Keratinocyte (primary cell): ENCODE data around the gene MAP6D1.

Experiments used
- EZH2 ChIP-seq: IDR thresholded peaks from one replicate; pipeline ENCODE4 v1.6.1; 2012; ENCODE audit warnings: inconsistent platforms, mild to moderate bottlenecking, low read length, moderate library complexity
- TF ChIP-seq, protein P1 (sequence below), 3 experiments: IDR thresholded peaks in 1 of 3; conservative IDR thresholded peaks in 1 of 3; optimal IDR thresholded peaks in 1 of 3; 2 replicates in 2 of 3; 3 replicates in 1 of 3; pipeline versions ENCODE3 to v1.5.1; 2011; ENCODE audit warnings: low read length in 3 of 3, mild to moderate bottlenecking in 3 of 3, moderate library complexity in 2 of 3, control low read depth in 1 of 3, inconsistent platforms in 1 of 3; ENCODE audit not compliant: insufficient read depth in 2 of 3; ENCODE audit errors: extremely low read depth in 1 of 3

GRCh38 chr3:183845608-183846288, 20.4 kb upstream of the MAP6D1 start:
- TF ChIP-seq, protein P1, sequence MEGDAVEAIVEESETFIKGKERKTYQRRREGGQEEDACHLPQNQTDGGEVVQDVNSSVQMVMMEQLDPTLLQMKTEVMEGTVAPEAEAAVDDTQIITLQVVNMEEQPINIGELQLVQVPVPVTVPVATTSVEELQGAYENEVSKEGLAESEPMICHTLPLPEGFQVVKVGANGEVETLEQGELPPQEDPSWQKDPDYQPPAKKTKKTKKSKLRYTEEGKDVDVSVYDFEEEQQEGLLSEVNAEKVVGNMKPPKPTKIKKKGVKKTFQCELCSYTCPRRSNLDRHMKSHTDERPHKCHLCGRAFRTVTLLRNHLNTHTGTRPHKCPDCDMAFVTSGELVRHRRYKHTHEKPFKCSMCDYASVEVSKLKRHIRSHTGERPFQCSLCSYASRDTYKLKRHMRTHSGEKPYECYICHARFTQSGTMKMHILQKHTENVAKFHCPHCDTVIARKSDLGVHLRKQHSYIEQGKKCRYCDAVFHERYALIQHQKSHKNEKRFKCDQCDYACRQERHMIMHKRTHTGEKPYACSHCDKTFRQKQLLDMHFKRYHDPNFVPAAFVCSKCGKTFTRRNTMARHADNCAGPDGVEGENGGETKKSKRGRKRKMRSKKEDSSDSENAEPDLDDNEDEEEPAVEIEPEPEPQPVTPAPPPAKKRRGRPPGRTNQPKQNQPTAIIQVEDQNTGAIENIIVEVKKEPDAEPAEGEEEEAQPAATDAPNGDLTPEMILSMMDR (optimal IDR thresholded peaks at IDR 0.05 in 1 of 3, IDR thresholded peaks at IDR 0.05 in 1 of 3, conservative IDR thresholded peaks at IDR 0.05 in 1 of 3; ENCODE audit: extremely low read depth in 1 of 3, insufficient read depth in 2 of 3, low read length in 3 of 3), result no peak
- TF ChIP-seq EZH2, result no peak
